Ovary (tissue), 3 donors: ENCODE measurements around the gene KCNIP1.

Source experiments
- CTCF ChIP-seq, 3 donors: fragments of 450-650 bp in 2 of 3; fragments of 200-600 bp in 1 of 3; IDR thresholded peaks; one replicate each; pipeline versions ENCODE4 v1.5.1 to v1.8.0; 2016 to 2022; ENCODE audit warnings: antibody characterized with exemption in 3 of 3, mild to moderate bottlenecking in 1 of 3
- EP300 ChIP-seq: sonication (generic); formaldehyde crosslinking; IDR thresholded peaks from one replicate; pipeline ENCODE4 v1.6.1; 2017; ENCODE audit warnings: antibody characterized with exemption
- POLR2A ChIP-seq: fragments of 450-650 bp; IDR thresholded peaks from one replicate; pipeline ENCODE4 v1.6.1; 2017; ENCODE audit warnings: antibody characterized with exemption, mild to moderate bottlenecking, moderate library complexity
- donor health status: DM: no; HTN: no; CAD: no.

- TF ChIP-seq CTCF (IDR thresholded peaks at IDR 0.05) (no peak), POLR2A (no peak), EP300 (no peak)
Measured at GRCh38 chr5:170573114-170573513, 69.3 kb downstream of the KCNIP1 start.
